ENCODE measurements around the gene ABHD6.

Gene ABHD6

GRCh38 chr3:58256511-58256910 lies 18.9 kb downstream of the ABHD6 start:
- Histone ChIP-seq H3K4me2 (ENCODE audit: low read length) (no peak overlapping the region), H3K79me2 (ENCODE audit: low read length) (no peaks in the 10 kb centered on the region), H4K20me1 (ENCODE audit: insufficient read depth, low read length) (no peaks in the 10 kb centered on the region), H3K27me3 (ENCODE audit: low read depth, low read length) (no peaks in the 10 kb centered on the region), H3K9me3 (ENCODE audit: insufficient read depth, low read length) (no peaks in the 10 kb centered on the region), H3K9ac (ENCODE audit: low read length) (no peak overlapping the region), H3K4me1 (ENCODE audit: low read length) (no peaks in the 10 kb centered on the region; the same call in 1 of the 2 replicates), H3K4me3 (ENCODE audit: low read length) (no peak overlapping the region), H3K27ac (ENCODE audit: low read length) (no peak overlapping the region), H3K36me3 (replicated peaks; ENCODE audit: low read depth, low read length) (peaks cover 10% of the 10 kb centered on the region), H2AFZ (ENCODE audit: low read depth, low read length) (no peak overlapping the region)
- no peak for TF ChIP-seq EZH2phosphoT487 (IDR thresholded peaks at IDR 0.05; ENCODE audit: low read depth)
- TF ChIP-seq CTCF (IDR thresholded peaks at IDR 0.05; ENCODE audit: low read depth, low read length): no peak

GRCh38 chr3:58258392-58259055 lies 20.9 kb downstream of the ABHD6 start:
- H3K4me1 ChIP-seq (ENCODE audit: low read length): peaks cover 10% of the 10 kb centered on the region
- H3K27ac ChIP-seq (ENCODE audit: low read length): no peak overlapping the region
- H3K9me3 ChIP-seq (ENCODE audit: insufficient read depth, low read length): no peaks in the 10 kb centered on the region
- no peak overlapping the region for H2AFZ ChIP-seq (ENCODE audit: low read depth, low read length)
- no peak overlapping the region for H3K9ac ChIP-seq (ENCODE audit: low read length)
- no peaks in the 10 kb centered on the region for H4K20me1 ChIP-seq (ENCODE audit: insufficient read depth, low read length)
- H3K4me2 ChIP-seq (ENCODE audit: low read length): no peak overlapping the region
- peaks cover 5% of the 10 kb centered on the region for H3K36me3 ChIP-seq (replicated peaks; ENCODE audit: low read depth, low read length)
- no peaks in the 10 kb centered on the region for H3K79me2 ChIP-seq (ENCODE audit: low read length)
- TF ChIP-seq EZH2phosphoT487 (IDR thresholded peaks at IDR 0.05; ENCODE audit: low read depth) (no peak), CTCF (IDR thresholded peaks at IDR 0.05; ENCODE audit: low read depth, low read length) (no peak)
- no peaks in the 10 kb centered on the region for H3K27me3 ChIP-seq (ENCODE audit: low read depth, low read length)
- H3K4me3 ChIP-seq (ENCODE audit: low read length): no peak overlapping the region

GRCh38 chr3:58260261-58260731 lies 22.7 kb downstream of the ABHD6 start:
- Histone ChIP-seq H3K27ac (ENCODE audit: low read length) (no peak overlapping the region), H3K4me1 (ENCODE audit: low read length) (peaks cover 10% of the 10 kb centered on the region), H3K9me3 (ENCODE audit: insufficient read depth, low read length) (no peaks in the 10 kb centered on the region), H2AFZ (ENCODE audit: low read depth, low read length) (no peak overlapping the region), H4K20me1 (ENCODE audit: insufficient read depth, low read length) (no peaks in the 10 kb centered on the region), H3K27me3 (ENCODE audit: low read depth, low read length) (no peaks in the 10 kb centered on the region), H3K4me3 (ENCODE audit: low read length) (no peak overlapping the region), H3K9ac (ENCODE audit: low read length) (no peak overlapping the region), H3K4me2 (ENCODE audit: low read length) (no peak overlapping the region), H3K79me2 (ENCODE audit: low read length) (no peaks in the 10 kb centered on the region), H3K36me3 (replicated peaks; ENCODE audit: low read depth, low read length) (peaks cover 5% of the 10 kb centered on the region)
- TF ChIP-seq CTCF (IDR thresholded peaks at IDR 0.05; ENCODE audit: low read depth, low read length) (no peak), EZH2phosphoT487 (IDR thresholded peaks at IDR 0.05; ENCODE audit: low read depth) (no peak)

- no peak overlapping the region for H3K27ac ChIP-seq (ENCODE audit: low read length)
- H2AFZ ChIP-seq (ENCODE audit: low read depth, low read length): no peak overlapping the region
- H4K20me1 ChIP-seq (ENCODE audit: insufficient read depth, low read length): no peaks in the 10 kb centered on the region
- peaks cover 10% of the 10 kb centered on the region for H3K4me1 ChIP-seq (ENCODE audit: low read length)
- no peaks in the 10 kb centered on the region for H3K79me2 ChIP-seq (ENCODE audit: low read length)
- peaks cover 5% of the 10 kb centered on the region for H3K36me3 ChIP-seq (replicated peaks; ENCODE audit: low read depth, low read length)
- no peak for TF ChIP-seq EZH2phosphoT487 (IDR thresholded peaks at IDR 0.05; ENCODE audit: low read depth)
- TF ChIP-seq CTCF (IDR thresholded peaks at IDR 0.05; ENCODE audit: low read depth, low read length): no peak
- H3K4me3 ChIP-seq (ENCODE audit: low read length): no peak overlapping the region
- H3K4me2 ChIP-seq (ENCODE audit: low read length): no peak overlapping the region
- no peak overlapping the region for H3K9ac ChIP-seq (ENCODE audit: low read length)
- H3K27me3 ChIP-seq (ENCODE audit: low read depth, low read length): no peaks in the 10 kb centered on the region
- no peaks in the 10 kb centered on the region for H3K9me3 ChIP-seq (ENCODE audit: insufficient read depth, low read length)
Measured at GRCh38 chr3:58260733-58261132, 23.1 kb downstream of the ABHD6 start.
